Measurements from ENCODE around the gene DMRTC2. TPM values are rescaled to one million over a fixed set of nuclear protein-coding genes. Genes with fewer than 3 reads are reported as not detected.

DMRTC2 gene
- total and polyA plus RNA-seq, 2 of the 13 experiments (the other 11 are each of a cell fraction or from before 2014, with no cell fraction given) = not detected

- TF ChIP-seq ZBTB40 (IDR thresholded peaks at IDR 0.05) (no peak), ZBTB40 (CRISPR knock-in tag; IDR thresholded peaks at IDR 0.05) (no peak), SALL2 (CRISPR knock-in tag; IDR thresholded peaks at IDR 0.05) (no peak), GMEB2 (CRISPR knock-in tag; IDR thresholded peaks at IDR 0.05; ENCODE audit: low read depth) (no peak), PAWR (CRISPR knock-in tag; IDR thresholded peaks at IDR 0.05; ENCODE audit: borderline replicate concordance) (no peak), ZNF382 (CRISPR knock-in tag; IDR thresholded peaks at IDR 0.05; ENCODE audit: borderline replicate concordance) (no peak), STAT5B (CRISPR knock-in tag; IDR thresholded peaks at IDR 0.05) (no peak), ZNF660 (CRISPR knock-in tag; IDR thresholded peaks at IDR 0.05; ENCODE audit: borderline replicate concordance, low read depth) (no peak), ZNF34 (CRISPR knock-in tag; IDR thresholded peaks at IDR 0.05; ENCODE audit: borderline replicate concordance) (no peak), CREB3 (CRISPR knock-in tag; IDR thresholded peaks at IDR 0.05) (no peak), SOX5 (CRISPR knock-in tag; IDR thresholded peaks at IDR 0.05; ENCODE audit: borderline replicate concordance) (no peak), ZSCAN25 (CRISPR knock-in tag; IDR thresholded peaks at IDR 0.05) (no peak), MTF1 (CRISPR knock-in tag; IDR thresholded peaks at IDR 0.05) (no peak), NFE2L2 (IDR thresholded peaks at IDR 0.05; ENCODE audit: low read length) (no peak), RARG (CRISPR knock-in tag; IDR thresholded peaks at IDR 0.05; ENCODE audit: low read depth) (no peak), ZNF816 (CRISPR knock-in tag; IDR thresholded peaks at IDR 0.05; ENCODE audit: borderline replicate concordance) (no peak)
- TF ChIP-seq, protein P1, sequence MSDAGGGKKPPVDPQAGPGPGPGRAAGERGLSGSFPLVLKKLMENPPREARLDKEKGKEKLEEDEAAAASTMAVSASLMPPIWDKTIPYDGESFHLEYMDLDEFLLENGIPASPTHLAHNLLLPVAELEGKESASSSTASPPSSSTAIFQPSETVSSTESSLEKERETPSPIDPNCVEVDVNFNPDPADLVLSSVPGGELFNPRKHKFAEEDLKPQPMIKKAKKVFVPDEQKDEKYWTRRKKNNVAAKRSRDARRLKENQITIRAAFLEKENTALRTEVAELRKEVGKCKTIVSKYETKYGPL (CRISPR knock-in tag; IDR thresholded peaks at IDR 0.05) = no peak
Observed at GRCh38 chr19:41804336-41804735, 40.5 kb upstream of the DMRTC2 start (continued).
